GM12864 (cell line): ENCODE data around the gene CACNA1D.
A peak's percentile ranks its signal among the peaks of the same experiment; 100 is the strongest.

Experiments used
- DNase-seq: peaks from one replicate; pipeline ENCODE4 v3.0.0-alpha.2; 2011; ENCODE audit warnings: low read depth
- H3K4me3 ChIP-seq: 2 replicates; pipeline ENCODE4 v1.5.1; 2011; ENCODE audit warnings: mild to moderate bottlenecking, low read depth, low read length, control low read depth
- TF ChIP-seq, protein P1 (sequence below): IDR thresholded peaks from 2 replicates; pipeline ENCODE4 v1.5.1; 2011; ENCODE audit warnings: low read depth, mild to moderate bottlenecking, moderate library complexity, low read length, control low read depth, inconsistent platforms; ENCODE audit errors: missing control alignments

CACNA1D gene

DNA sequence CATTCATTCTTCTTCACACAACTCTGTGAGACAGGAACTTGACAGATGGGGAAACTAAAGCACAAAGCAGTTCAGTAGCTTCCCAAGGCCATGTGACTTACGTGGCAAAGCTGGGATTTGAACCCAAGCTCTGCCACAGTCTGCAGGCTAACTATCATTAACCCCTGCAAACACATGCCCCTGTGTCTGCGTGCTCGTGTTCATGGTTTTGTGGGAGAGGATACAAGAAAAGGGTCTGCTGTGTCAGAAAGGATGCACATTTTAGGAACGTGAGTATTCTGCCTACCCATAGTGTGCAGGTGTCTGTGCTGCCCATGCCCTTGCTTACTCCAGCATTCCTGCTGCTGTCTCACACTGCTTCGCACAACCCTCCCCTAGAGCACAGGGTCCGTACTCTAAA is 214.8 kb downstream of the CACNA1D start:
- no peak for DNase-seq
- TF ChIP-seq, protein P1, sequence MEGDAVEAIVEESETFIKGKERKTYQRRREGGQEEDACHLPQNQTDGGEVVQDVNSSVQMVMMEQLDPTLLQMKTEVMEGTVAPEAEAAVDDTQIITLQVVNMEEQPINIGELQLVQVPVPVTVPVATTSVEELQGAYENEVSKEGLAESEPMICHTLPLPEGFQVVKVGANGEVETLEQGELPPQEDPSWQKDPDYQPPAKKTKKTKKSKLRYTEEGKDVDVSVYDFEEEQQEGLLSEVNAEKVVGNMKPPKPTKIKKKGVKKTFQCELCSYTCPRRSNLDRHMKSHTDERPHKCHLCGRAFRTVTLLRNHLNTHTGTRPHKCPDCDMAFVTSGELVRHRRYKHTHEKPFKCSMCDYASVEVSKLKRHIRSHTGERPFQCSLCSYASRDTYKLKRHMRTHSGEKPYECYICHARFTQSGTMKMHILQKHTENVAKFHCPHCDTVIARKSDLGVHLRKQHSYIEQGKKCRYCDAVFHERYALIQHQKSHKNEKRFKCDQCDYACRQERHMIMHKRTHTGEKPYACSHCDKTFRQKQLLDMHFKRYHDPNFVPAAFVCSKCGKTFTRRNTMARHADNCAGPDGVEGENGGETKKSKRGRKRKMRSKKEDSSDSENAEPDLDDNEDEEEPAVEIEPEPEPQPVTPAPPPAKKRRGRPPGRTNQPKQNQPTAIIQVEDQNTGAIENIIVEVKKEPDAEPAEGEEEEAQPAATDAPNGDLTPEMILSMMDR = no peak
- H3K4me3 ChIP-seq = no peak overlapping the region

DNA sequence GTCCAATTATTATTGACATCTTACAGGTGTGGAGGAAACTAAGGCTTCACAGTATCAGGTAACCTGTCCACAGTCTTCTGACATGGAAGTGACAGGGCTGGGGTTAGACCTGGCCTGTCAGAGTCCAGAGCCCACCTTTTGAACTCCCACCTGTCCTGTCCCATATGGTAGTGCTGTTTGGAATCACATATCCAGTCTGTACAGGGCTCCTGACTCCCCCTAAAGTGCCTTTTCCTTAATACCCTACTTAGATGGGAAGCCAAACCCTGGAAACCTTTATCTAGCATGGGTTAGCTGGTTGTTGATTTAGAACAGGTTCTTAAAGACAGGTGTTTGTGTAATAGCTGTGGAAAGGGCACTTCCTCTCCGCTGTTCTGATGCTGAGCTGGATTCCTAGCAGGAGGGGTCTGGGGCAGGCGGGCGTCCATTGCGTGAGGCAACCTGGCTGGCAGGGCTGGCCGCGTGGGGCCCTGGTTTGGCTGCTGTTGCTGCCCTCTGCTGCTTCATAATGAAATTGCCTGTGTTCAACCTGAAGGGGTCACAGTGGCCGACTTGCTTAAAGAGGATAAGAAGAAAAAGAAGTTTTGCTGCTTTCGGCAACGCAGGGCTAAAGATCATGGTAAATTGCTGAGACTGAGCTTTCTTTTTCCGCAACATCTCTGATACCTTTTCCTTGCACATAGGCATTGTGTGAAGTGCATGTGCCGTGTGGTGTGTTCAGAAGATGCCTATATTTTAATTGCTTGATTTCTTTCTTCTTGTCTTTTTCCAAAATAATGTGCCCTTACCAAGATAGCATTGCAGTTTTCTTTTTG is 215.7 kb downstream of the CACNA1D start:
- TF ChIP-seq, protein P1 = peak; percentile 74
- peak; percentile 26 for DNase-seq
- no peak overlapping the region for H3K4me3 ChIP-seq

DNA sequence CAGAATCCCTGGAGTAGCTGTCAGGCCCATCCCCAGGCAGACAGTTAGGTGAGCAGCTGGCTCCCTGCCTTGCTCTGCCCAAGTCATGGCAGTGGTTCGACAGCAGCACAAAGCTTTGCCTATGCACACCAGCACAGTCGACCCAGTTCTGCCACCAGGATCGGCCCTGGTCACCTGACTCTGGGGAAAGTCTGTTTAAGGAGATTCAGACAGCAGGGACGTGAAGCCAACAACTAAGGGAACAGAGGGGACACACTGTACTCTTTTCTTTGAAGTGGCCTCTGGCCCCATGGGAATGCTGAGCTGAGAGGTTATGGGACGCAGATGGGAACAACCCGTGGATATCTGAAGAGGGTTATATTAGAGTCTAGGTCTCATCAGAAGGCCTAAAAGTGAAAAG is 217.0 kb downstream of the CACNA1D start:
- TF ChIP-seq, protein P1 = no peak
- no peak overlapping the region for H3K4me3 ChIP-seq
- no peak for DNase-seq

DNA sequence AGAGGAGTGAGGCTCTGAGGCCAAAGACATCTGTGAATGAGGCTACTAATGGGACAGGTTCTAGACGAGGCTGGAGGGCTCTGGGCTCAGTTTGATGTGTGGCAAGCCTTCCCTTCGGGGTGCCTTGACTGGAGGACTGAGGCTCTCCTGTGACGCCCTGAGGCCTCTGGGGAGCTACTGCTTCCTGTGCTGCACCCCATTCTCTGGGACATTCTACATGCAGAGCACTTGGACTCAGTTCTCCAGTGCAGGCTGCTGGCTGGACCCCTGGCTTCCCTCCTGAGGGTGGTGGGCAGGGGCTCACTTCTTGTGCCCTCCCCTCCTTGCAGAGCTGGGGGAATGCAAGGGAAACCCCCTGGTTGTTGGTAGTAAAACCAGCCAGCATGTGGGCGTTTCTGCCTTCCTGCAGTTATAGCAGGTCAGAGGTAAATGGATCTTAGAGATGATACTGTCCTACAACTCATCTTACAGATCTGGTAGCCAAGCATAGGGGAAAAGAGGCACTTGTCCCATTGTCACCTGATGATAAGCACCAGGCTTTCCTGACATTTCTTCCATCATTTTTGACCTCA is 218.5 kb downstream of the CACNA1D start:
- TF ChIP-seq, protein P1 = no peak

DNA sequence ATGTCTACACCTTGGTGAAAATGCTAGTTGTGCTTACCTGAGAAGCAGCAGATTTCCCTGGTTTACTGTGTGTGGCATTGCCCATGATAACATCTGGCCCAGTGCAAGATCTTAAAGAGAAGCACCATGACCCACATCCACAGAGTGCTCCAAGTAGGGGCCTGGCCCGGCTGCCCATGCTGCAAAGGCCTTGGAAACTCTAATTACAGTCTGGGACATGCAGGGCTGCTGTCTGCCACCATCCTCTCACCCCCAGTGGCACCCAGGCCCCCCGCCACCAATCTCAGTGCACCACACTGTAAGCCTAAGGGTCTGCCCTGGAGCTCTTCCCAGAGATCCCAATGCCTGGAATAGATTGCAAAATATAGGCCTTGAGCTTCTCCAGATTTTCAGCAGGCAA is 219.2 kb downstream of the CACNA1D start:
- TF ChIP-seq, protein P1 = no peak
- DNase-seq = no peak
- no peak overlapping the region for H3K4me3 ChIP-seq

More for the DNA sequence above, 218.5 kb downstream of the CACNA1D start:
- no peak for DNase-seq
- no peak overlapping the region for H3K4me3 ChIP-seq

DNA sequence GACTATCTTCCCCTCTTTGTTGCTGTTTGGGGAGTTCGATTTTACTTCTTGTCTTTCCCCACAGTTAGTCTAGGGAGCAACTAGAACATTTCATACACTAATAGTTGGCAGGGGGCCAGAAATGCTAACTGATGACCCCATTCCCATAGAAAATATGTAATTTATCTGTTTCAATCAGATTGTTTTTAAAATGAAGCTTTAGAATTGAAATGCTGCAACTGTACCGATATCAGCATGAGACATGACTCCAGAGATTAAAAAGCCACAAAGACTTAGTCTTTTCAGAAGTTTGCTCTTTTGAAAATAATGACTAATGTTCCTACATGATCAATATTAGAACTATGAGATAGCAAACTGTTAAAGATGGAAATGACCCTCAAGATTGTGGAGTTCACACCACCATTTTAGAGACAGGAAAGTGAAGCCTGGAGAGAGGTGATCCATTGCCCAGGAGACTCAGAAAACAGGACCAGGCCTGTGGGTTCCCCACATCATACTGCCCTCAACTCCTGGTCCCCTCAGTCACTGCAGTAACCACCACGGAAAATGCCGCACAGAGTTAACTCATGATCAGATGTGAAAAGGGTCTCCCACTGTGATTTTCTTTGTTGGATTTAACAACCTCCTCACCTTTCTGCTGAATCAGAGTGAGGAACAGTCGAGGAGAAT is 221.5 kb downstream of the CACNA1D start:
- TF ChIP-seq, protein P1 = no peak
- no peak for DNase-seq
- H3K4me3 ChIP-seq = no peak overlapping the region
